AG09309 (cell line): ENCODE measurements around the gene CCDC198.

Experiments
- DNase-seq: peaks from one replicate; pipeline ENCODE4 v3.0.0-alpha.2; 2010; ENCODE audit warnings: low read depth
- H3K4me3 ChIP-seq: 2 replicates; pipeline ENCODE4 v1.5.1; 2011; ENCODE audit warnings: mild to moderate bottlenecking, low read depth, low read length, moderate library complexity; ENCODE audit not compliant: control insufficient read depth
- TF ChIP-seq, protein P1 (sequence below): IDR thresholded peaks from 2 replicates; pipeline ENCODE4 v1.5.1; 2011; ENCODE audit warnings: mild to moderate bottlenecking, low read depth, low read length, inconsistent platforms; ENCODE audit not compliant: insufficient read depth, control insufficient read depth; ENCODE audit errors: missing control alignments

Gene CCDC198

DNA sequence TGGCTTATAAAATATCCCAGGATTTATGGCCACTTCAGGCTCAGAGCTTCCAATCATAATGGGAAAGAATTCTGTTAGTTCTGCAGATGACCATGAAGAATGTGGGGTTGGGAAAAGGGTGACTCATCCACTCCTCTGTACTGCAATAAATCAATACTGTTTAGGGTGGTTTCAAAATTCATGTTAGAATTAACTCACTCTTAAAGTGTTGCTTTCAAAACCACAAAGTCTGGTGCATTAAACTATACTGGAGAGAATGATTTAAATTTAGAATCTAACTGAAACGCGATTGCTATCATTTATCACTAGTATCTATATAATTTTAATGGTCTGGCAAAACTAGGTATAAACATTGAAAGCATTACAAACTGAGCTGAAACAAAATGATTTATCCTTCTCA lies 798 bp downstream of the CCDC198 start:
- TF ChIP-seq, protein P1, sequence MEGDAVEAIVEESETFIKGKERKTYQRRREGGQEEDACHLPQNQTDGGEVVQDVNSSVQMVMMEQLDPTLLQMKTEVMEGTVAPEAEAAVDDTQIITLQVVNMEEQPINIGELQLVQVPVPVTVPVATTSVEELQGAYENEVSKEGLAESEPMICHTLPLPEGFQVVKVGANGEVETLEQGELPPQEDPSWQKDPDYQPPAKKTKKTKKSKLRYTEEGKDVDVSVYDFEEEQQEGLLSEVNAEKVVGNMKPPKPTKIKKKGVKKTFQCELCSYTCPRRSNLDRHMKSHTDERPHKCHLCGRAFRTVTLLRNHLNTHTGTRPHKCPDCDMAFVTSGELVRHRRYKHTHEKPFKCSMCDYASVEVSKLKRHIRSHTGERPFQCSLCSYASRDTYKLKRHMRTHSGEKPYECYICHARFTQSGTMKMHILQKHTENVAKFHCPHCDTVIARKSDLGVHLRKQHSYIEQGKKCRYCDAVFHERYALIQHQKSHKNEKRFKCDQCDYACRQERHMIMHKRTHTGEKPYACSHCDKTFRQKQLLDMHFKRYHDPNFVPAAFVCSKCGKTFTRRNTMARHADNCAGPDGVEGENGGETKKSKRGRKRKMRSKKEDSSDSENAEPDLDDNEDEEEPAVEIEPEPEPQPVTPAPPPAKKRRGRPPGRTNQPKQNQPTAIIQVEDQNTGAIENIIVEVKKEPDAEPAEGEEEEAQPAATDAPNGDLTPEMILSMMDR: no peak
- peak; percentile 61 for DNase-seq
- H3K4me3 ChIP-seq: no peak overlapping the region

DNA sequence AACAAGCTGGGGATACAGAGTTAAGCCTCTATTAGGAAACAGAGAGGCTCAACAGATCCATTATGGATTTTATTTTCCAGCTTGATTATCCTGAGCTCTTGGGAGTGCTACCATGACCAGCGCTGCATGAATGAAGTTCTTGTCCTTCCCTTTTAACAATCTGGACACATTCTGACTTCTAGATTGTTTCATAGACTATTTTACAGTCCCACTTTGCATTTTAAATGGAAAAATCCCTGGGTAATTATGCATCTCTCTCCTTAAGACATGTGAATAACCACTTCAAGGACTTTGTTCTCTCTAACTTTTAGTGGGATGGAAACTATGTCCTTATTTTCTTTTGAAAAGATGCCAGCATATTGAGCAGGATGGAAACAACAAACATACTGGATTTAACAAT lies 2.0 kb downstream of the CCDC198 start:
- TF ChIP-seq, protein P1: no peak
- H3K4me3 ChIP-seq: no peak overlapping the region
- no peak for DNase-seq

DNA sequence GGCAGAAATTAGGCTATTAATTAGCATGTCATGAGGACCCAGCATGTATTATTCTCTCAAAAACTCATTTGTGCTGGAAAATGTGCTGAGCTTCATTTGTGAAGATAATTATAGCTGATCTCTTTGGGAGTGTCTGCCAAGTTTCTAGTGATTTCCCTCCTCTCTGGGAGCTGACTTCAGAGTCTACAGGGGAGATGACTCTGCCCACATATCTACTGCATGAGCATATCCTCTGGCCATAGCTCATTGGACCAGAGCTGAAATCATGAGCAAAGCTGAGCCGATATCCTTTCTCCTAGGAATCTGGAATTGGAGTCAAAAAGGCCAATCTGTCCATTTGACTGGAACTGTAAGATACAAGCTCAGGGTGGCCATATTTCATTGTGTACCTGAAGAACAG lies 5.9 kb downstream of the CCDC198 start:
- no peak overlapping the region for H3K4me3 ChIP-seq
- TF ChIP-seq, protein P1: no peak
- DNase-seq: no peak

DNA sequence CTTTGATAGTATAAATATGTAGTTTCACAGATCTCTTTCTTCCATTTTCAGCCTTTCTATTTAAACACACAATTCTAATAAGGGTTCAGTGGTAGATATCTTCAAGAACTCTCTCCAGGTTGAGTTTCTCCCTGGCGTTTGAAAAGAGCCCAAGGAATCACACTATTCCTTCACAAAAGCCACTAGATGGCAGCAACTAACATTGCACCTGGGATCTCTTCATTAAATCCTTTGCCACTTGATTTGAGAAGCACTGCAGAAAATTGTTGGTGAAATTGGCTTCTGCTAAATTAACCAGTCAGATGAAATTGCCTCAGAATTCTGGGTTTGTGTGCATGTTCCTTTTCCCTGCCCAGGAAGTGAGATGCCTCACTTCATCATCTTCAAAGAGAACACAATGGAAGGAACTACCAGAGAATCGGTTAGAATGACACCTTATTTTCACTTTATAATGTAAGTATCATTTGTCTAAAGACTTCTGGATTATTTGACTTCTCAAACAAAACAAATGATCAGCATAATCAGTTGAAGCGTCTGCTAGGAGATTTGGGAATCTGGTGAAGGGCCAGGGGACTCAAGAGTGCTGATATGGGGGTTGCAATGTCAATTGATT lies 6.8 kb downstream of the CCDC198 start:
- no peak overlapping the region for H3K4me3 ChIP-seq

DNA sequence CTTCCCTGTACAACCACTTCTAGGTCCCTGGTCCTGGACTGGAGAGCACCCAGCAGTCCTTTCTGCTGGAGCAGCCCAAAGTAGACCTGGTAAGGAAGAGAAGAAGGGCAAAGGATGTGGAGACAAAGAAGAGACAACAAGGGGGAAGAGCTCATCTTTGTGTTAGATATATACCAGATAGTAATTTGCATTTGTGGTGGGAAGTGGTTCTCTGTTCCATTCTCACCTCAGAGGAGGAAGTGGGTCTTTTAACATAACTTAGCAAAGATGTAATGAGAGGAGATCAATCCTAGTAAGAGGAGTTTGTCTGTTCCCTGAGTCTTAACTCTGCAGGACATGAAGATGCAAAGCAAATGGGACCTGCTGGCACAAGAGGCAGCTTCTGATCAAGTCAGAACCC lies 8.0 kb downstream of the CCDC198 start:
- no peak for DNase-seq
- H3K4me3 ChIP-seq: no peak overlapping the region
- TF ChIP-seq, protein P1: no peak

More for the DNA sequence above, 6.8 kb downstream of the CCDC198 start:
- TF ChIP-seq, protein P1: peak; percentile 70
- no peak for DNase-seq

DNA sequence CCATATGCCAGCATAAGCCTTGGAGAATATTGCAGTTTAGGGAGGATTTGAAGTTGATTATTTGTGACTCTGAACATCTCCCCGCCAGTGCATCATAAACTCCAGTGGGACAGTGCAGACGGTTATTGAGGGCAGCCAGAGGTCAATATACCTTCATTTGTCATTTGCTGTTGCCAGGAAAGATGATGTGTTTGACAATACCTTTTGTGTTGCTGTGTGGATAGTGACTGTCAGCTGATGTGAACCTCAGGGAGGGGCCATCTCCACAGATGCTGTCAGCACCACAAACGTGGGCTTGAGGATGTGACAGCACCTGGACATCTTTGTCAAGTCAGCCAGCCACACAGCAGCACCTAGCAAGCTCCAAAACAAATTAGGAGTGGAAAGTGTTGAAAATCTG lies 11.5 kb downstream of the CCDC198 start:
- H3K4me3 ChIP-seq: no peak overlapping the region
- no peak for DNase-seq
- TF ChIP-seq, protein P1: no peak
